Stimulated activated naive CD4-positive, alpha-beta T cell (primary cell): ENCODE measurements around the gene VAV2.

Source experiments
- DNase-seq, 6 experiments: peaks; one replicate each; lab custom pipeline; 2025; lab: John Stamatoyannopoulos, UW

VAV2 gene, protein sequence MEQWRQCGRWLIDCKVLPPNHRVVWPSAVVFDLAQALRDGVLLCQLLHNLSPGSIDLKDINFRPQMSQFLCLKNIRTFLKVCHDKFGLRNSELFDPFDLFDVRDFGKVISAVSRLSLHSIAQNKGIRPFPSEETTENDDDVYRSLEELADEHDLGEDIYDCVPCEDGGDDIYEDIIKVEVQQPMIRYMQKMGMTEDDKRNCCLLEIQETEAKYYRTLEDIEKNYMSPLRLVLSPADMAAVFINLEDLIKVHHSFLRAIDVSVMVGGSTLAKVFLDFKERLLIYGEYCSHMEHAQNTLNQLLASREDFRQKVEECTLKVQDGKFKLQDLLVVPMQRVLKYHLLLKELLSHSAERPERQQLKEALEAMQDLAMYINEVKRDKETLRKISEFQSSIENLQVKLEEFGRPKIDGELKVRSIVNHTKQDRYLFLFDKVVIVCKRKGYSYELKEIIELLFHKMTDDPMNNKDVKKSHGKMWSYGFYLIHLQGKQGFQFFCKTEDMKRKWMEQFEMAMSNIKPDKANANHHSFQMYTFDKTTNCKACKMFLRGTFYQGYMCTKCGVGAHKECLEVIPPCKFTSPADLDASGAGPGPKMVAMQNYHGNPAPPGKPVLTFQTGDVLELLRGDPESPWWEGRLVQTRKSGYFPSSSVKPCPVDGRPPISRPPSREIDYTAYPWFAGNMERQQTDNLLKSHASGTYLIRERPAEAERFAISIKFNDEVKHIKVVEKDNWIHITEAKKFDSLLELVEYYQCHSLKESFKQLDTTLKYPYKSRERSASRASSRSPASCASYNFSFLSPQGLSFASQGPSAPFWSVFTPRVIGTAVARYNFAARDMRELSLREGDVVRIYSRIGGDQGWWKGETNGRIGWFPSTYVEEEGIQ

DNA sequence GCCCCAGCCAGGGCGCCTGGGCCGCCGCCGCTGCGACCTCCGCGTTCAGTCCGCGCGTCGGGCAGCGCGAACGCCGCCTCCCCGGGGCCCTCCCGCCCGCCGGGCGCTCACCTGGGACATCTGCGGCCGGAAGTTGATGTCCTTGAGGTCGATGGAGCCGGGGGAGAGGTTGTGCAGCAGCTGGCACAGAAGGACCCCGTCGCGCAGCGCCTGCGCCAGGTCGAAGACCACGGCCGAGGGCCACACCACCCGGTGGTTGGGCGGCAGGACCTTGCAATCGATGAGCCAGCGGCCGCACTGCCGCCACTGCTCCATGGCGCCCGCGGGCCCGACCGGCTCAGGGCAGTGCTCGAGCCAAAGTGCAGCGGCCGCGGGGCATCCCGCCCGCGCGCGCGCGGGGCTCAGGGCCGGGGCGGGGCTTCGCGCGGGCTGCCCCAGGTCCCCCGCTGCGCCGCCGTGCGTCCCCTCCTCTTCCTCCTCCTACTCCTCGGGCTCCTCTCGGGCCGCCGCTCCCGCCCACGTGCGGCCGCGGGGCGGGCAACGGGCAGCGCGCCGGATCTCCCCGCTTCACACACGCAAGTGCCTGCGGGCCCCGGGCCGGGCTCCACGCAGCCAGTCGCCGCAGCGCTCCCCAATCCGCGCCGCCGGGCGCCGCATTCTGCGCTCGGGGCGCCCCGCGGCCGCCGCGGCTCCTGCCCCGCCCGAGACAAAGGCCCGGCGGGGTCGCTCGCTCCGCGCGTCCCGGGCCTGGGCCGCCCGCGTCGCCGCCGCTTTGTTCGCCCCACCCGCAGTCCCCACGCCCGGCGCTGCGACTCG, at the start of gene VAV2:
Gene VAV2, minus strand, starts transcription at position 361 of the 816 bp plus-strand sequence. Its CDS starts 46 bp downstream, at position 315.
- DNase-seq = peak in 4 of 6 experiments; percentile 20 to 49 (median 36)

DNA sequence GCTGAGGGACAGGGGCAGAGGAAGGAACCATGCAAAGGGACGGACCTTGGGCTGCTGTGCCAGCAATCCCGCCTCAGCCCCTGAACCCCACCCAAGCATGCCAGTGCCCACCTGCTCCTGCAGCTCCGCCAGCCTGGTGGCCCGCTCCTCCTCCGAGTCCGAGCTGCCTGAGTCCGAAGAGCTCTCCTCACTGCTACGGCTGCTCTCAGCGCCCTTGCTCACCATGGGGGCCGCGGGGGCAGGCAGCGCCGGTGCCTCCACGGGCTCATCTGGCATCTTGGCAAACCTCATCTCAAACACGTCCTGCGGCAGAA, 49.5 kb upstream of the VAV2 start:
- DNase-seq = no peak

DNA sequence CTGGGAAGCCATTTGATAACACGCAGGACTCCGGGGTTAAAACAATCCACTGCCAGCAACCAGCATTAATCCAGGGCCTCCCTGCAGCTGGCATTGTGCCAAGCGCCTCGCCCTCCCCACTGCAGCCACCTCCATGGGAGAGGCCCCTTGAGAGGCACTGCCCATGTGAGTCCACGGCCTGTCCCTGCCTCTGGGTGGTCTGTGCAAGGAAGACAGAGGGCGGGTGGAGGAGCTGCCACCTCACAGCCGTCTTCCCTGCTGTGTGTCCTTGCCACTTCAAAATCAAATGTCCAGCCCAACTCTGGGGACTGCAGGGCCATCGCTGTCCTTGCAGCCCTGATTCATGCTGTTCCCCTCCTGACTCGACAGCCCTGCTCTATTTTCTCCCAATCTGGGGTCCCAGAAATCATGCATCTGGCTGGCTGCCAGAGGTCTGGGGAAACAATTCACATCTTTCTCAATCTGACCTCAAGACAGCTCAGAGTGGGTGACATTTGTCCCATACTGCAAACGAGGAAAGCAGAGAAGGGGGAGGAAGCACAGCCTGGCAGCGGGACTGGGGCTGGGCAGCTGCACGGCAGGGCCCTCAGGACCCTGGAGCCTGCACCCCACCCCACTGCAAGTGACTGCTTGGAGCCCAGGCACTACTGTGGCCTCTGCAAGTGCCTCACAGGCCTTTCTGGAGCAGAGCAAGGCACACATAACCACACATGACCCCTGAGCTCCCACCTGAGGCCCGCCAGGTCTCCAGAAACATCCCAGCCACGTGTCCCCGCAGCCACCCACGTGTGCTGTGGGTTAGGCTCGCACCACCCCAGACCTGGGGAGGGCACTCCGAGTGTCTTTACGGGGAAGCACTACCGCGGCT, 48.9 kb upstream of the VAV2 start:
- DNase-seq = no peak

DNA sequence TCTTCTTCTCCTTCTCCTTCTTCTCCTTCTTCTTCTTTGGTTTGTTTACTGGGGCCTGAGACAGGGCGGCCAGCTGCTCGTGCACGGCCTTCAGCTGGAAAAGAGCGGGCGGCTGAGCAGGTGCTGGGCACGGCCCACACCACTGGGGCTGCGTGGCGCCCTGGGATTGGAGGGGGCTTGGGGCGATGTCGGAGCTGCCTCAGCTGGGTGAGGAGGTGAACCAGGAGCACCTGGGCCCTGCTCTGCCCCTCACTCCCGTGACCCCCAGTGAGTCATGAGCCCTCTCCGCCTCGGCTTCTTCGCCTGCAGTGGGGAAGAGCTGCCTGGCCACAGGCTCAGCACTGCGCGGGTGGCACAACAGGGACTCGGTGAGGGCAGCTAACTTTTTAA, 48.0 kb upstream of the VAV2 start:
- DNase-seq = no peak

DNA sequence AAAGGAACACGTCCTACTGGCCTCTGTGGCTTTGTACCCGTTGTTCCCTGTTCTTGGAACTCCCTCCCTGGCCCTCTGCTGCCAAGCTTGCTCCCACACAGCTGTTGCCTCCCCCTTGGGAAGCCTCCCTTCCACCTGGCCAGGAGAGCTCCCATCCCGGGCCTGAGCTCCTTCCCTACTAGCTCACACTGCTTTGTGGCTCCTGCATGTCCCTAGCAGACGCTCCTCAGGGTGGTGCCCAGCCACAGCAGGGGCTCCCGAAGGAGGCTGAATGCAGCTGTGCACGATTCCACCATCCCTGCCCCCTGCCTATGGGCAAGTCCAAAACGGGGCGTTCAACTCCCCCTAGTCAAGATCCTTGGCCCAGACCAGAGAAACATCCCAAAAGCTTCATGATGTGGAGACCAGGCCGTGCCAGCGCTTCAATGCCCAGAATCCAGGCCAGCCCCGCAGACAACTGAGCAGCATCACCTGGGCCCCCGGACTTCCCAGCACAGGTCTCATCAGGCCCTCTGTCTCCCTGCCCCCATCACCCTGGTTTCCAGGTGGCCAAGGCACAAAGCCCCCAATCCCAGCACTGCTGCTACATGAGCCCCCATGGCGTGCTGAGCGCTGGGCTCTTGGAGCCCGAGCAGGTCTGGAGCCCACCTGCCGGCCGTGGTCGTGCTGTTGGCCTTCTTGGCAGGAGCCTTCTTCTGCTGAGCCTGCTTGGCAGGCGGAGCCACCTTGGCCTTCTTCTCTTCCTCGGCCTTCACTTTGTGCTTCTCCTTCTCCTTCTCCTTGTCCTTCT, 47.5 kb upstream of the VAV2 start:
- DNase-seq = no peak

DNA sequence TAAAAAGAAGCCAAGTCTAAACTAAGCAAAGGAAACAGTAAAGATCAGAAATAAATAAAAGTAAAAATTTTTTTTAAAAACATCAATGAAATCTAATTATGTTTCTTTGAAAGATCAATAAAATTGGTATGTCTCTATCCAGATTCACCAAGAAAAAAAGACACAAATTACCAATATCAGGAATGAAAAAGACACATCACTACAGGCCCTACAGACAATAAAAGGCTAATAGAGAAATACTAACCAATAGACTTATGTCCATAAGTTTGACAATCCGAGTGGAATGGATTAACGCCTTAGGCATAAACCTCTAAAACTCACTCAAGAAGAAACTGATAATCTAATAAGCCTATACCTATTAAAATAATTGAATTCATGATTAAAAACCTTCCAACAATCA, 45.5 kb upstream of the VAV2 start:
- DNase-seq = no peak

DNA sequence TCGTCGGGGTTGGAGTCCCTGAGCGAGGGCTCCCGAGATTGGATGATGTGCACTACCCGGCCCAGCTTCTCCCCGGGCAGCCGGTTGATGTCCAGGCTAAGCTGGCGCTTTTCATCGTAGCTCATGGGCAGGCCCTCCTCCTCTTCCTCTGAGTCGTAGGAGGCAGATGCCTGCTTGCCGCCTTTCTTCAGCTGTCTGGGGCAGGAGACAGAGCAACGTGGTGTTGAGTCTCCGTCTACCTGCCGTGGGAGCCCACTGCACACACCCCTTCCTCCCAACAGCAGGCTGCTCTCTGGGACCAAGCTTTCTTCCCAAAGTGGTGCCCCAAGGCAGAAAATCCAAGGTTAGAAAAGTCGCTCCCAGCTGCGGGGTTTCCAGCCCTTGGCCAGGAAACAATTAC, 44.0 kb upstream of the VAV2 start:
- DNase-seq = no peak

DNA sequence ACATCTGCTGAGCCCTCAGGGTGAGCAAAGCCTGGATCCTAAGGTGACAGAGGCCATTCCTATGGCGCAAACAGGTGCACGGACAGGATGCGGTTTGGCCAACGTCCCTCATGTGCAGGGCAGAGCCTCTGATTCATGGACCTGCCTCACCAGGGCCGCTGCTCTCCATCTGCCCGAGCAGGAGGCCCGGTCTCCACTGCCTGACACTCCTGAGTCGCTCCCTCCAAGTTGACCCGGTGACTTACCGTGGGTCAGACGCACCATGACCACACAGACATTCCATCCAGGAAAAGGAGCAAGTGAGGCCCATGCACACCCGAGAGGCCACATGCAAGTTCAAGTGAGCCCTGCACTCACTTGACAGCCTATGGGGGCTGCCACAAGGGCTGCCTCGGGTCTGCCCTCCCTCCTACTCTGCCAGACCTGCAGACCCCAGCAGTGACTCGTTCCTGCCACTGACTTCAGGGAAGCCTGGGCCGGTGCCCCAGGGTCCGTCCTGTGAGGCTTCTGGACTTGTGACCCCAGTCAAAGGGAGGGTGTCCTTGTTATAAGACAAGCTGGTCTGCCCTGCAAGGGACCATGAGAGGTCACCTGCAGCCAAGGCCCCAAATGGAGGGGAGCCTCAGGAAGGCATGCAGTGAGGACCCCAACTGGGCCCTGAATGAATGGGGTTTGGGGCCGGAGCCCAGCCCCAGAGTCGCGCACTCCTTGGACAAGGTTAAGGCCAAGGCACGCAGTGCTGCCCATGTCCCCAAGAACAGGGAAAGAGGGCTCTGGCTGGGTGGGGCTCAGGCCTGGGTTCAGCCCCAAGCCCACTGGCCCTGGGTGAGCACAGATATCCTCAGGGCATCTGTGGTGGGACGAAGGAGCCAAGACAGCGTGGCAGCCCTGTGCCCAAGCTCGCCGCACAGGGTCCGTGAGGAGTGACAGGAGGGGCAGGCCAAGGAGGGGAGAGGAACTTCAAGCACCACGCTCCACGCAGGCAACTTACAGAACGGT, 43.2 kb upstream of the VAV2 start:
- no peak for DNase-seq

DNA sequence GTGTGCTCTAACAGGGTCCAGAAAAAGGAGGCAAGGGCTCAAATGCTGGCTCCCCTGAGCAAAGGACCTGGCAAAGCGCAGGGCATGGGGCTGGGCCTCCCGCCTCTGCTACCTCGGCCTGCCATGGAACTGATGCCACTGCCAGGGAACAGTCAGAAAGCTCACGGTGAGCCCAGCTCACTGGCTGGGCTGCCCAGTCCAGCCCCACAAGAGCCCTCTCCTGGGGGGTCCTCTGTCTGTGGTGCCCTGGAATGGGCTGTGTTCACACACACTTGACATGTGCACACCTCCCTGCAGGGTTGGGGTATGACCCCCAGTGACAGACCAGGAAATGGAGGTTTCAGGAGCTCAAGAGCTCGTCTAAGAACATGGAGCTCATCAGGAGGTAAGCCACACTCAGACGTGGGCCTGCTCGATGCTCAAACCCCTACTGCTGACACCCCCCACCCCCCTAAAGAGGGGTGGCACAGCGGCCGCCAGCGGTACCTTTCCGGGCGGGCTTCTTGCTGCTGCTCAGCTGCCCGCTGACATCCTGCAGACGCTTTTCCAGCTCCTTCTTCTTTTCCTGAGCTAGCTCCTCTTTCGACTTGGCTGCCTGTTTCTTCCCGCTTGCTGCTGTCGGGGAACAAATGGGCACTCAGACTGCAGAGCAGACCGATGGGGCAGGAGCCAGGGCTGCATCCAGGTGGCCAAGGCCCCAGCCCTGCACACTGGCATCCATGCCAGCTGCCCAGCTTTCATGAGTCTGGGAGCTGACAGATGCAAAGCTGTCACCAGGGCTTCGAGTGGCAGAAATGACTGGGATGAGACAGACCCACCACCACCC, 42.3 kb upstream of the VAV2 start:
- DNase-seq = no peak

DNA sequence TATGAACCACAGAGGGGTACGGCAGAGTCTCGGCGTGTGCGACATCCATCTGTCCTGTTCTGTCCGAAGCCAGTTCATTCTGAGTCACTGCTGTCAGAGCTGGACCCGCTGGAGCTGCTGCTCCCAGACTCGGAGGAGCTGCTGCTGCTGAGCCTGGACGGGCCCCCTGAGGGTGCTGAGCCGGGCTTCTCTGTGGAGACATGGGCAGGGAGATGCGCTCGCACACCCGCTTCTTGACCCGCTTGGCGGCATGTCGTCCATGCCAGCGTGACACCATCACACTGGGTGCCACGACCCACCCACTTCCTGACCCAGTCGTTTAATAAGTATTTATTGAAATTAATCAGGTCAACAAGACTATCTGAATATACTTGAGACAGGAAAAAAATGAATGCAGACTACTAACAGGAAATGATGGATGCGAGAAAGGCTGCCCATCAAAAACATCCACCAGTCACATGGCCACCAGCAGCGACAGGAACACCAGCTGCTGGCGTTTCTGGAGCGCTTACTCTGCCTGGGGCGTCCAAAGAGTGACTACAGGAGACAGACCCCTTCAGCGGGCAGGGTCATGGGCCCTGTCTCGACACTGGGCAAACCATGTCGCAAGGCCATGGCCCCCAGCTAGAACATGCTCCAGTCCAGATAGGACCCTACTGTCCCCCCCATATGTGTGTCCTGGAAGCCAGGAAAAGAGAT, 41.5 kb upstream of the VAV2 start:
- no peak for DNase-seq

DNA sequence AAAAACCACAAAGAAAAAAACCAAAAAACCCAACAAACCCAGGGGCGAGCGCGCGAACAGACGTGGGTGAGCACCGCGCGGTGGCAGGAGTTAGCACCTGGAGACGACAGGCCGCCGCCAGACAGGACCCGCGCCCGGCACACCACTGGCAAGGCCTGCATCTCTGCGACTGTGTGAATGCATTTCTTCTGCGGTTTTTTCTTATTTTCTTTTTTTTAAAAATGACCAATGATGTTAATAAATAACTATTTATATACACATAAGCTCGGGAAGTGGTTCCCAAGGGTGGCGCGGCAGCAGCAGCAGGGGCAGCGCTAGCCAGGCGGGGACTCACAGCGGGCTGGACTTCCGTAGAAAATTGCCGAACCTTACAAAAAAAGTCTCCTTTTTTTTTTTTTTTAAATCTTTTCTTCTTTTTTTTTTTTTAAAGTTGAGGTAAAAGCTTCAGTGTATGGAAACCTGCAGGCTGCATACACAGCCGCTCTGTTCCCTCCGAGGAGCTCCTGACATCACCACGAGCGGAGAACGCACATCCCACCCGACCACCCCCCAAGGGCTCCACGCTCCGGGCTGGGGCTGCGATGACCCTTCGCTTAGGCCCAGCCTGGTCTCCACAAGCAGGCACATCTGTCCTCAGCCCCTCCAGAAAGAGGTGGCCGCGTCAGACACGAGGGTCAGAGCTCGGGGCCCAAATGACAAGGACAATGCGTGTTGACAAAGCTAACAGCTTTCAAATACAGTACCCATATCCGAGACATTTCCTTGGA, 40.5 kb upstream of the VAV2 start:
- DNase-seq = no peak

DNA sequence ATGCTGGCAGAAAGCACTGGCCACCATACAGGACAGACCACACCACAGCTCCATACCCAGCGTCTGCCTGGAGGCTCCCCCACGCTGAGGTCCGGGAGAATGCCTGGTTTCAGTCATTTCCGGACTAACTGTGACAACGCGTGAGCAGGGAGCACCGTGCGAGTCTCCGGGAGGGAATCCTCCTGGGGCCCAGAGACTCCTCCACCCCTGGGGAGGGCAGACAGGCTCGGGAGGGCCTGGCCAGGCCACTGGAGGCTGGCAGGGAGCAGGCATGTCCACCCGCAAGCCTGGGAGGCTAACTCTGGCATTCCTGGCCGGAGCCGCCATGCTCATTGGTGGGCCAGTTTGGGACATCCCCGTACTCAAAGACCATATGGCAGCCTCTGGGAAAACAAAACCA, 39.7 kb upstream of the VAV2 start:
- DNase-seq = no peak

DNA sequence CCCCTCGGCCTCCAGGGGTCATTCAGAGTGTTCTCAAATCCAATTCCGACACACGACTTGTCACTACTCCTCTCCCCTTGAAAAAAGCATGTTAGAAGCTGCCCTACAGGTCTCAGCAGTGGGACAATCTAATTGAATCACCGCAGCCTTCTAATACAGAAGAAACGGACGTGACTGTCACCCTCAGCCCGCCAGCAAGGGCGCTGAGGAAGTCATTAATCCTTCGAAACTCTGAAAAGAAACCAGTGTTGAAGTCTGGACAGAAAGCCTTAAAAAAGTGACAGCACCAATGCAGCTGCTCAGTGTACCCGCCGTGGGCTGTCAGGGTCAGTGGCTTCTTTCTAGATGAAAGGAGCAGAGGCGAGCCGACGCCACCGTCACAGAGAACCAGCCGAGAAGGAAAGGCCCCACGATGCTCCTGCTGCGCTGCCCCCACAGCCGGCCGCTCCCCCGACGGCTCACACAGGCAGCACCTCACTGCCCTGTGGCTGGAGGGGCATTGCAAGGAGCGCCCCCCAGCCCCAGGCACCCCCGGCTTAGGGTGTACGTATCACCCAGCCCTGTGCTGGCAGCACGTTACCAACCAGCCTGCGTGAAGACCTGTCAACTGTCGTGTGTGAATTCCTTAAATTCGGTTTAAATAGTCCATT, 38.8 kb upstream of the VAV2 start:
- no peak for DNase-seq

DNA sequence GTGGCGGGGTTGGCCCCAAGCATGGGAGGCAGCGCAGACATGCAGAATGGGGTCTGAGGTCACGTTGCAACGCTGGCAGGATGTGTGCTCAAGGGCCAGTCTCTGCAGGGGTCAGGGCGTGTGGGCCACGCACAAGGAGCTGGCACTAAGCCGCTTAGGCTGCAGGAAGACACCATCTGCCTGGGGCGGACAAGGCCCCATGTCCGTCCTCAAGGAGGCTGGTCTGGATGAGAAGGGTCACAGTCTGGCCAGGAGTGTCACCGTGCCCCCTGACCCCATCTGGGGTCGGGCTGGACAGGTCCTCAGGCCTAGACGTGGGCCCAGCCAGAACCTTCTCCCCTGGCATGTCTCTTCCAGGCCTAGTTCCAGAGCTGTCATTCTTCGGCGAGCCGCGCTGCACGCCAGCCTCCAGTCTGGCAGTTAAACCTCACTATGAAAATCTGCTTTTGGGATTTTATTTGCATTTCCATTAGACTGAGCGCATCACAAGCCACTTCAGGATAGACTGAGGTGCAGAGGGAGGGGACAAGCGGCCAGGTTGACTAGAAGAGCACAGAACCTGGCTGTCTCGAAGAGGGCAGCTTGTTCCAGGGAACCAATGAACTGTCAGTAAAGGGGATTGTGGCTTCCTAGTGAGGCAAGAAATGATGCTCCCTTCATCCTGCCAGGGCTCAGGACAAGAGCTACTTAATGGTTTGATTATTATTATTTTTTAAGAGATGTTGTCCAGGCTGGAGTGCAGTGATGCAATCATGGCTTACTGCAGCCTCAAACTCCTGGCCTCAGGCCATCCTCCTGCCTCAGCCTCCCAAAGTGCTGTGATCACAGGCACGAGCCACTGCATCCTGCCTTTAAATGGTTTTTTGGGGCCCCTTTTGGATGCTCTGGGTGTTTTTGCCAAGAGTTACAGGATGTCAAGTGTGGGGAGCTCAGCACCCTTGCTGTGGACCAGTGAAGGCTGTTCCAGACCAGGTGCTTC, 37.4 kb upstream of the VAV2 start:
- DNase-seq = no peak

DNA sequence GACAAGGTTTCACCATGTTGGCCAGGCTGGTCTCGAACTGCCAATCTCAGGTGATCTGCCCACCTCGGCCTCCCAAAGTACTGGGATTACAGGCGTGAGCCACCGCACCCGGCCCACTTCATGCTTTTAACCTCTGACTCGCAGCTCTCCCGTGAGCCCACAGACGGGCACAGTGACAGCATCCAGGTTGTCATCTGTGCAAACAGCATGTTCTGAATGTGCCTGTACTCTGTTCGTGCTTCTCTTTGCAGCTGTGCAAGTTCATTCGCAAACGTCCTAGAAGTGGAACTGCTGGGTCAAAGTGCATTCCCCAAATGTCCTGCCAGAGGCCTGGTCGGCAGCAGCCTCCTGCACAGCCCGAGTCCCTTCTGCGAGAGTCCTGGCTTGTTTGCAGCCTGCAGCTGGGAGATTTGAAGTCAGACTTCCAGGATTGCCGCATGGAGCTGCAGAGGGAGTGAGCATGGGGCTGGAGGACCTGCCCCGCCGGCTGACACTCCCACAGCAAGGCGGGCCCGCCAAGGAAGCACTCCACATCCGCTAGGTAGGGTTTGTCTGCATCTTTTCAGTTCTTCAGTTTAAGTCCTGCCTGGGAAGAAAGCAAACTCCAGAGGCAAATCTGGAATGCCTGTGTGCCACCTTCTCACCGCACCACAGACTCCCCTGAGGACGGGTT, 36.6 kb upstream of the VAV2 start:
- DNase-seq = no peak
